MM.1S (cell line): Measurements from ENCODE around the gene ABCD1.
"Not testable (repeated sequence)": the region's sequence is repeated elsewhere in the genome, so short reads cannot be mapped to it uniquely, and the experiment has no call there.

ENCODE experiments used
- DNase-seq: peaks from one replicate; pipeline ENCODE4 v3.0.0-alpha.2; 2015
- H2AFZ ChIP-seq: fragments of 300-600 bp; sonication (generic); 2 replicates; pipeline ENCODE4 v1.6.0; 2016; ENCODE audit warnings: antibody characterized with exemption, low read length
- H3F3A ChIP-seq: fragments of 300-600 bp; sonication (generic); 2 replicates; pipeline ENCODE4 v1.6.1; 2016; ENCODE audit warnings: mild to moderate bottlenecking, antibody characterized with exemption, low read length, moderate library complexity, mixed read lengths; ENCODE audit not compliant: insufficient read depth
- H3K27ac ChIP-seq: fragments of 300-600 bp; sonication (generic); 2 replicates; pipeline ENCODE4 v1.5.1; 2016; ENCODE audit warnings: mild to moderate bottlenecking, low read length
- H3K27me3 ChIP-seq: fragments of 300-600 bp; sonication (generic); replicated peaks from 2 replicates; pipeline ENCODE4 v1.6.0; 2016; ENCODE audit warnings: low read length; ENCODE audit not compliant: insufficient read depth
- H3K36me3 ChIP-seq: fragments of 300-600 bp; sonication (generic); replicated peaks from 2 replicates; pipeline ENCODE4 v1.6.1; 2016; ENCODE audit warnings: mild to moderate bottlenecking, low read length, mixed read lengths; ENCODE audit not compliant: insufficient read depth
- H3K4me1 ChIP-seq: fragments of 300-600 bp; sonication (generic); 2 replicates; pipeline ENCODE4 v1.6.1; 2016; ENCODE audit warnings: low read length, mixed read lengths
- H3K4me2 ChIP-seq: fragments of 300-600 bp; sonication (generic); 2 replicates; pipeline ENCODE4 v1.6.0; 2016; ENCODE audit warnings: low read depth, low read length
- H3K4me3 ChIP-seq: fragments of 300-600 bp; sonication (generic); 2 replicates; pipeline ENCODE4 v1.5.1; 2016; ENCODE audit warnings: low read length, mixed read lengths
- H3K79me2 ChIP-seq: fragments of 300-600 bp; sonication (generic); 2 replicates; pipeline ENCODE4 v1.6.1; 2016; ENCODE audit warnings: mixed run types, low read length, mixed read lengths
- H3K9ac ChIP-seq: fragments of 300-600 bp; sonication (generic); 2 replicates; pipeline ENCODE4 v1.6.1; 2016; ENCODE audit warnings: low read length, mixed read lengths
- H3K9me2 ChIP-seq: fragments of 300-600 bp; sonication (generic); replicated peaks from 2 replicates; pipeline ENCODE4 v1.6.1; 2016; ENCODE audit warnings: mild to moderate bottlenecking, low read length, mixed read lengths; ENCODE audit not compliant: insufficient read depth
- H3K9me3 ChIP-seq: fragments of 300-600 bp; sonication (generic); replicated peaks from 2 replicates; pipeline ENCODE4 v1.6.1; 2016; ENCODE audit warnings: mild to moderate bottlenecking, low read length, mixed read lengths; ENCODE audit not compliant: insufficient read depth
- H4K20me1 ChIP-seq: fragments of 300-600 bp; sonication (generic); 2 replicates; pipeline ENCODE4 v1.6.1; 2016; ENCODE audit warnings: mild to moderate bottlenecking, low read length, moderate library complexity, mixed read lengths; ENCODE audit not compliant: insufficient read depth
- EZH2 ChIP-seq: fragments of 300-600 bp; sonication (generic); optimal IDR thresholded peaks from 2 replicates; pipeline ENCODE3; 2017; ENCODE audit warnings: low read depth, mild to moderate bottlenecking, antibody characterized with exemption, low read length, mixed read lengths
- EZH2phosphoT487 ChIP-seq: fragments of 300-600 bp; sonication (generic); IDR thresholded peaks from 2 replicates; pipeline ENCODE4 v1.6.1; 2018; ENCODE audit warnings: antibody characterized with exemption, low read length
- TF ChIP-seq, protein P1 (sequence below): fragments of 300-600 bp; sonication (generic); IDR thresholded peaks from 2 replicates; pipeline ENCODE4 v1.5.1; 2016; ENCODE audit warnings: antibody characterized with exemption, low read length, mixed read lengths

ABCD1 gene

DNA sequence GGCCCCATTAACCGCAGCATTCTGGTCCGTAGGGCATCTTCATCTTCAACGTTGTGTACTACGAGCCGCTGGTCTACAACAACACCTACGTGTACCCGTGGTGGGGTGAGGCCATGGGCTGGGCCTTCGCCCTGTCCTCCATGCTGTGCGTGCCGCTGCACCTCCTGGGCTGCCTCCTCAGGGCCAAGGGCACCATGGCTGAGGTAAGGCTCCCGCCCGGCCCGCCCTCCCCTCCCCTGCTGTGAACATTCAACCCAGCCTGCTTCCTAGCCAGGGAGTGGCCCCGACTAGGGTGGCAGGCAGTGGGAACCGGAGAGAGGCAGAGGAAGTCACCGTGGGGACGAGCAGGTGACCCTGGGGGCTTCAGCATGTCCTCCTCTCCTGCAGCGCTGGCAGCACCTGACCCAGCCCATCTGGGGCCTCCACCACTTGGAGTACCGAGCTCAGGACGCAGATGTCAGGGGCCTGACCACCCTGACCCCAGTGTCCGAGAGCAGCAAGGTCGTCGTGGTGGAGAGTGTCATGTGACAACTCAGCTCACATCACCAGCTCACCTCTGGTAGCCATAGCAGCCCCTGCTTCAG is 29.9 kb upstream of the ABCD1 start:
- DNase-seq: no peak

GRCh38 chrX:153696100-153696499 is 28.6 kb upstream of the ABCD1 start:
- no peak for DNase-seq
- H3K9me2 ChIP-seq: no peaks in the 10 kb centered on the region
- no peaks in the 10 kb centered on the region for H3K9me3 ChIP-seq
- H3K4me2 ChIP-seq: no peak overlapping the region
- H3K36me3 ChIP-seq: no peaks in the 10 kb centered on the region
- H3K4me3 ChIP-seq: no peak overlapping the region
- TF ChIP-seq, protein P1, sequence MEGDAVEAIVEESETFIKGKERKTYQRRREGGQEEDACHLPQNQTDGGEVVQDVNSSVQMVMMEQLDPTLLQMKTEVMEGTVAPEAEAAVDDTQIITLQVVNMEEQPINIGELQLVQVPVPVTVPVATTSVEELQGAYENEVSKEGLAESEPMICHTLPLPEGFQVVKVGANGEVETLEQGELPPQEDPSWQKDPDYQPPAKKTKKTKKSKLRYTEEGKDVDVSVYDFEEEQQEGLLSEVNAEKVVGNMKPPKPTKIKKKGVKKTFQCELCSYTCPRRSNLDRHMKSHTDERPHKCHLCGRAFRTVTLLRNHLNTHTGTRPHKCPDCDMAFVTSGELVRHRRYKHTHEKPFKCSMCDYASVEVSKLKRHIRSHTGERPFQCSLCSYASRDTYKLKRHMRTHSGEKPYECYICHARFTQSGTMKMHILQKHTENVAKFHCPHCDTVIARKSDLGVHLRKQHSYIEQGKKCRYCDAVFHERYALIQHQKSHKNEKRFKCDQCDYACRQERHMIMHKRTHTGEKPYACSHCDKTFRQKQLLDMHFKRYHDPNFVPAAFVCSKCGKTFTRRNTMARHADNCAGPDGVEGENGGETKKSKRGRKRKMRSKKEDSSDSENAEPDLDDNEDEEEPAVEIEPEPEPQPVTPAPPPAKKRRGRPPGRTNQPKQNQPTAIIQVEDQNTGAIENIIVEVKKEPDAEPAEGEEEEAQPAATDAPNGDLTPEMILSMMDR: no peak
- TF ChIP-seq EZH2phosphoT487: no peak
- TF ChIP-seq EZH2: no peak
- no peaks in the 10 kb centered on the region for H3K27me3 ChIP-seq
- H3K4me1 ChIP-seq: no peaks in the 10 kb centered on the region
- H3F3A ChIP-seq: no peaks in the 10 kb centered on the region
- H3K27ac ChIP-seq: no peak overlapping the region
- no peak overlapping the region for H2AFZ ChIP-seq
- H3K9ac ChIP-seq: no peak overlapping the region
- no peaks in the 10 kb centered on the region for H3K79me2 ChIP-seq
- no peaks in the 10 kb centered on the region for H4K20me1 ChIP-seq

More for the DNA sequence above, 29.9 kb upstream of the ABCD1 start:
- Histone ChIP-seq H3K9me3 (no peaks in the 10 kb centered on the region), H3F3A (no peaks in the 10 kb centered on the region), H3K27ac (no peak overlapping the region), H3K4me3 (no peak overlapping the region), H3K9ac (no peak overlapping the region), H3K27me3 (no peaks in the 10 kb centered on the region), H3K4me2 (no peak overlapping the region), H4K20me1 (no peaks in the 10 kb centered on the region), H3K79me2 (no peaks in the 10 kb centered on the region), H2AFZ (no peak overlapping the region), H3K36me3 (no peaks in the 10 kb centered on the region), H3K9me2 (no peaks in the 10 kb centered on the region), H3K4me1 (no peaks in the 10 kb centered on the region)
- no peak for TF ChIP-seq EZH2phosphoT487
- TF ChIP-seq, protein P1: no peak
- TF ChIP-seq EZH2: no peak

DNA sequence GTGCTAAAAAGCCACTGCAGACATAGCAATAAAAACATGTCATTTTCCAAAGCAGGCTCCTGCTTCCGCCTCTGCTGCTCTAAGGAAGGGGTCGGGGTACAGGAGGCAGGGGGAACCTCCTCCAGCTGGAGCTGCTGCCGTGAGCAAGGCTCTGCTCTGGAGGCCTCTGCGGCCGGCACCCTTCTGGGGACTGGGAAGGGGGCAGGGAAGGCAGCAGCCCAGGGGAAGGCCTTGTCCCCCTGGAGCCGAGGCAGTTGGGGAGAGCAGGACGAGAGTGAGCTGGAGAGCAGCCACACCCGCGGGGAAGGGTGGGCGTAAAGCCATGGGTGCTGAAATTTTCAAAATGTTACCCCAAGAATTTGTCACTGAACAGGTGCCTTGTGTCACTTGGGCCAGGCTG is 28.1 kb upstream of the ABCD1 start:
- H3K4me2 ChIP-seq, H3F3A ChIP-seq, H3K9me2 ChIP-seq, H3K27me3 ChIP-seq, H3K79me2 ChIP-seq, H2AFZ ChIP-seq, DNase-seq, H4K20me1 ChIP-seq, H3K9me3 ChIP-seq, H3K27ac ChIP-seq, H3K36me3 ChIP-seq, H3K4me1 ChIP-seq, H3K4me3 ChIP-seq, H3K9ac ChIP-seq: not testable (repeated sequence)

DNA sequence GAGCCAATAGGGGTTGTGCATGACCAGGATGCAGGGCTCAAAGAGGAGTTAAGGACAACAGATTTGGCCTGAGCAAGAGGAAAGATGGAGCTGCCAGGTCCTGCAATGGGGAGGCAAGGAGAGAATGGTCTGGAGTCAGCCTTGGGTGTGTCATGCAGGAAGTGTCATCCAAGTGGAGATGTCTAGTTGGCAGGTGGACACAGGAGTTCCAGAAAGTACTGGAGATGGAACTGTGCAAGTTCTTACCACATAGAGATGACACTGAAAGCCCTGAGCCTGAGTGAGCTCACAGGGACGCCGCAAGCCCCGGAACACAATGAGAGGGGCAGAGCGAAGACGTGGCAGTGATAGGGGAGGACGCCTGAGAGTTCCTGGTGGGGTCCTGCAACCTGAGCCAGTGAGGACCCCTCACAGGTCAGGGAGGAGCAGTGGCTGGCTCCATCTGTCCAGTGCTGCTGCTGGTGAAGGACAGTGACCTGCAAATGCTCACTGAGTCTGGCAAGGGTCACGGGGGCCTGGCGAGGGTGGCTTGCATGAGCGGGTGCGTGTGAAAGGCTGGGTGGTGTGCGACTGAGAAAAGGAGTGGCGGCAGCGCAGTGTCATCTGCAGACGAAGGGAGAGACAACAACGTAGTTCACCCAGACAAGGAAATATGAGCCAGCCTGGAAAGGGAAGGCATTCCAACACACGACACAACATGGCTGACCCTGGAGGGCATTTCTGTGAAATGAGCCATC is 27.5 kb upstream of the ABCD1 start:
- not testable (repeated sequence) for H3K9me2 ChIP-seq

More for the DNA sequence above, 27.5 kb upstream of the ABCD1 start:
- H3K27ac ChIP-seq, H3K27me3 ChIP-seq, H2AFZ ChIP-seq, H3K36me3 ChIP-seq, H4K20me1 ChIP-seq, H3F3A ChIP-seq, H3K9me3 ChIP-seq, H3K4me1 ChIP-seq, H3K9ac ChIP-seq, H3K79me2 ChIP-seq, H3K4me2 ChIP-seq, DNase-seq, H3K4me3 ChIP-seq: not testable (repeated sequence)
